Measurements from ENCODE around the gene TEX12. TPM values are rescaled to one million over a fixed set of nuclear protein-coding genes. Genes with fewer than 3 reads are reported as not detected.

Gene TEX12, protein sequence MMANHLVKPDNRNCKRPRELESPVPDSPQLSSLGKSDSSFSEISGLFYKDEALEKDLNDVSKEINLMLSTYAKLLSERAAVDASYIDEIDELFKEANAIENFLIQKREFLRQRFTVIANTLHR
- total RNA-seq, result not detected in 2 replicates

GRCh38 chr11:112167145-112167544 is at the start of gene TEX12:
TSS of gene TEX12 (plus strand) at chr11:112167372. CDS start at chr11:112169269, 1,897 bp downstream.

GRCh38 chr11:112163875-112164685 is 3.1 kb upstream of the TEX12 start, which contains the start of gene IL18:
TSS of gene IL18 (minus strand) at chr11:112164094. CDS start at chr11:112155053, 9,041 bp downstream.

DNA sequence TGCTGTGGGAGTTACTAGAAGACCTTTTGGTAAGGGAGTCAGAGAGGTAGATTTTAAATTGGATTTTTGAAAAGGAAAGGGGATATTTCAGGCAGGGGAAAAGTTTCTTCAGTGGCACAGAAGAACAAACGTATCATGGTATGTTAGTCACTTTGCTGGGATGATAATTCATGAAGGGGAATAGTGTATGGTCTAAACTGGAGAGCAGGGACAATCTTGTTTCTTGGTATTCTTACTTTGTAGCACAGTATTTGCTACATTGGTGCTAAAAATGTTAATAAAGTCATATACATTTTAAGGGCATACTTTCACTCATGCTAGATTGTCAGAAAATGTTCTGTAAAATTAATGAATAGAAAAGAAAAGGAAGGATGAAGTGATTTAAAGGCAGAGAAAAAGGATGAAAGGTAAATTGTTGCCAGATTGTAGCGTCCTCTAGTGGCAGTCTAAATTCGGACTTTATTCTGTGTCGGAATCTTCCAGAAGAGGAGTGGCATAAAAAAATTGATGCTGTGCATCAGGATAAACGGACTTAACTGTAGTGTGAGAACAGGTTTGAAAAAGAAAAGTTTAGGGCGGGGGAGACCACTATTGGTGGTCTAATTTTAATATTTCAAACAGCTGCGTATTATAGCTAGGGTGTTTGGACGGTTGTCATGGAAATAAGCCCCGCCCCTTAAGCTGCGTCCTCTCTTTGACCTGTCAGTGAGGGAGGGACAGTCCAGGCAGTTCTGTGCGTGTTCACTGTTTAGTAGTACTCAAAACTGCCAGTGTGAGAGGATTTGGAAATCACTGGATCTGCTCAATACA is 7.8 kb downstream of the TEX12 start, which contains the start of gene BCO2:
Gene BCO2 (plus strand): TSS at position 724 of the 810 bp plus-strand sequence. CDS start 90 bp downstream, outside the sequence.

Other genes starting within 250 kb of the TEX12 start
- 2.0 TPM in 1 of 2 replicates, not detected in the other for gene C11orf52, start 248.5 kb upstream of the TEX12 start, total RNA-seq
- 8.9 and 14.1 TPM in 2 replicates for gene DIXDC1, start 230.0 kb upstream of the TEX12 start, total RNA-seq
- 15.1 and 23.5 TPM in 2 replicates for gene DLAT, start 142.0 kb upstream of the TEX12 start, total RNA-seq
- gene PIH1D2, start 93.4 kb upstream of the TEX12 start, total RNA-seq, result 2.0 TPM in 1 of 2 replicates, not detected in the other
- 11.1 and 59.2 TPM in 2 replicates for gene NKAPD1, start 93.1 kb upstream of the TEX12 start, total RNA-seq
- gene TIMM8B, start 80.6 kb upstream of the TEX12 start, total RNA-seq, result 53.7 and 57.0 TPM in 2 replicates
- 77.8 and 92.3 TPM in 2 replicates for gene SDHD, start 80.5 kb upstream of the TEX12 start, total RNA-seq
- 4.1 and 5.2 TPM in 2 replicates for gene IL18, start 3.3 kb upstream of the TEX12 start, total RNA-seq
- 1.2 and 2.9 TPM in 2 replicates for gene BCO2, start 8.1 kb downstream of the TEX12 start, total RNA-seq
- 23.2 and 27.8 TPM in 2 replicates for gene PTS, start 59.1 kb downstream of the TEX12 start, total RNA-seq
- not detected in 2 replicates for gene PLET1, start 93.5 kb downstream of the TEX12 start, total RNA-seq